Spinal cord (tissue), 10 donors: ENCODE results near the gene SIRT4. TPM values are rescaled to one million over a fixed set of nuclear protein-coding genes. Genes with fewer than 3 reads are reported as not detected.
A peak's percentile ranks its signal among the peaks of the same experiment; 100 is the strongest.

Experiments
- DNase-seq, 6 donors: peaks; one replicate each; pipeline versions ENCODE4 v3.0.0 to v3.0.0-alpha.2; 2013 to 2015; ENCODE audit warnings: low spot score in 6 of 6, low read depth in 4 of 6
- H3K27ac ChIP-seq: one replicate; pipeline ENCODE4 v1.5.1; 2013; ENCODE audit warnings: low read depth, low read length, control low read depth
- H3K27me3 ChIP-seq: one replicate; pipeline ENCODE4 v1.6.1; 2013; ENCODE audit warnings: low read length; ENCODE audit not compliant: control insufficient read depth, insufficient read depth
- H3K36me3 ChIP-seq: one replicate; pipeline ENCODE4 v1.6.1; 2013; ENCODE audit warnings: low read length; ENCODE audit not compliant: control insufficient read depth, insufficient read depth
- H3K4me1 ChIP-seq: one replicate; pipeline ENCODE4 v1.6.1; 2013; ENCODE audit warnings: low read length; ENCODE audit not compliant: control insufficient read depth, insufficient read depth
- H3K4me3 ChIP-seq: one replicate; pipeline ENCODE4 v1.5.1; 2013; ENCODE audit warnings: low read depth, low read length, control low read depth
- H3K9me3 ChIP-seq: one replicate; pipeline ENCODE4 v1.6.1; 2013; ENCODE audit warnings: low read length; ENCODE audit not compliant: control insufficient read depth, insufficient read depth
- WGBS: methylation state at CpG from one replicate; pipeline ENCODE4 v1.1.5; 2013; ENCODE audit warnings: missing lambda C conversion rate; ENCODE audit not compliant: insufficient coverage; 5-methylcytosine and 5-hydroxymethylcytosine counted together
- polyA plus RNA-seq, 2 donors: library from polyadenylated mRNA; unstranded; fragments of 120-200 nt; gene quantifications; one replicate each; pipeline ENCODE4 v1.2.1, GENCODE V29; 2013; ENCODE audit not compliant: insufficient read length in 2 of 2
- small RNA-seq: library from RNA; depleted of rRNA; stranded (forward); fragments of <200 nt; gene quantifications from one replicate; pipeline ENCODE3, GENCODE V24; 2014; ENCODE audit warnings: low replicate concordance
- total RNA-seq, 2 donors: library from RNA; depleted of rRNA in 1 of 2; stranded (reverse); fragments of 120-200 nt in 1 of 2; fragments of >200 nt in 1 of 2; gene quantifications; one replicate each; pipeline versions ENCODE4 v1.2.3 to v1.2.4, GENCODE V29; 2013 to 2014
- donor health status: healthy.

Gene SIRT4
- total and polyA plus RNA-seq, 4 donors, result 4.7 to 5.9 (median 5.3) TPM

DNA sequence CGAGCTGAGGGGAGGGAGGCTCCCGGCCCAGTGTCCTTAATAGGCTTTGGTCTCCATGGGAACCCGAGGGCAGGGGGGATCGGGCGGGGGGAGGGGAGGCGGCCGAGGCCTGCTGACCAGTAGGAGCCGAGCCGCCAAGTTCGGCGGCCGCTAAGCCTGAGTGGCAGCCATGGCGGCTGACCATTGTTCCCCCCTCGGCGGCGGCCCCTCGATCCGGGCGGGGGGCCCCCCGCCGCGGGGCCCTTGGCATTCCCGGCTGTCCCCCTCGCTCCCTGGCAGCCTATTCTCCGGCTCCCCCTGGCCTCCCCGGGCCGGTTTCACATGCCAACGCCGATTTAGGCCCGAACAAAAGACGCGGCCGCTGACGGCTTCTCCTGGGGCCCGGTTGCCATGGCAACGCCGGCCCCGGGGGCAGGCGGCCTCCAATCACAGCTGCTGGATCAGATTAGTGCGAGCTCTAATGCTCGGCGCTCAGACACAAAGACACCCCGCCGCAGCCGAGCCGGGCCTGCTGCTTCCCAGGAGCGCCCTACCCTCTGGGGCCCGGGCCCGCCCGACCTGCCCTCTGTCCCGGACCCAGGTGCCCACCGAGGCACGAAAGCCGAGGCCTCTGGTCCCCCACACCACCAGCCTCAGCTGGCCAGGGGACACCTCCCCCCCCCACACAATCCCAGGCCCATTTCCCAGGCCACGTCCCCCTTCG is 59.5 kb downstream of the SIRT4 start:
- peak overlapping the region; percentile 38 for H3K4me3 ChIP-seq
- under 1% methylated on average over 54 of the region's 56 CpGs for WGBS
- peak; percentile 75 to 98 (median 92) for DNase-seq
- H3K27me3 ChIP-seq, result no peaks in the 10 kb centered on the region
- peaks cover 75% of the 10 kb centered on the region for H3K4me1 ChIP-seq
- H3K9me3 ChIP-seq, result no peaks in the 10 kb centered on the region
- H3K36me3 ChIP-seq, result peaks cover 76% of the 10 kb centered on the region
- H3K27ac ChIP-seq, result peak overlapping the region; percentile 93

Small RNA genes within 50 kb of the gene (small RNA-seq; reads per million reads assigned to genes)
- gene RNU4-1 (1,106 reads per million, percentile 99 among the genes with 10 or more reads in this experiment), gene RNU4-2 (1,976 reads per million, percentile 100 among the genes with 10 or more reads in this experiment), gene RNU6-1088P (not detected)

Other genes starting within 250 kb of the SIRT4 start
- gene RAB35, start 185.6 kb upstream of the SIRT4 start, total RNA-seq, result 10 to 100 TPM; 20.7 to 32.8 TPM
- gene RAB35, start 185.6 kb upstream of the SIRT4 start, polyA plus RNA-seq, result 10 to 100 TPM; 61.6 to 64.2 TPM
- gene GCN1, start 107.6 kb upstream of the SIRT4 start, total RNA-seq, result 10 to 100 TPM; 49.1 to 53.4 TPM
- gene GCN1, start 107.6 kb upstream of the SIRT4 start, polyA plus RNA-seq, result 10 to 100 TPM; 39.2 to 49.4 TPM
- 1,000 to 10,000 TPM; 1,051 to 2,296 TPM for gene RPLP0, start 101.2 kb upstream of the SIRT4 start, total RNA-seq
- gene RPLP0, start 101.2 kb upstream of the SIRT4 start, polyA plus RNA-seq, result 1,000 to 10,000 TPM; 1,679 to 1,843 TPM
- 10 to 100 TPM; 17.3 to 26.7 TPM for gene PXN, start 36.6 kb upstream of the SIRT4 start, total RNA-seq
- 10 to 100 TPM; 45.4 to 62.2 TPM for gene PXN, start 36.6 kb upstream of the SIRT4 start, polyA plus RNA-seq
- gene RNU4-2, start 10.4 kb upstream of the SIRT4 start, total RNA-seq, result 1,000 to 10,000 TPM in 1 of 2 donors, under 1 TPM in 1; under 0.01 to 2,197 TPM
- gene RNU4-2, start 10.4 kb upstream of the SIRT4 start, polyA plus RNA-seq, result 1 to 10 TPM in 1 of 2 donors, not detected in 1; 2.2 TPM
- 100 to 1,000 TPM in 1 of 2 donors, under 1 TPM in 1; under 0.01 to 872 TPM for gene RNU4-1, start 9.1 kb upstream of the SIRT4 start, total RNA-seq
- not detected for gene RNU4-1, start 9.1 kb upstream of the SIRT4 start, polyA plus RNA-seq
- under 1 TPM; 0.59 to 0.72 TPM for gene PLA2G1B, start 25.5 kb downstream of the SIRT4 start, total RNA-seq
- not detected for gene PLA2G1B, start 25.5 kb downstream of the SIRT4 start, polyA plus RNA-seq
- gene MSI1, start 66.8 kb downstream of the SIRT4 start, total RNA-seq, result 10 to 100 TPM in 1 of 2 donors, 1 to 10 TPM in 1; 4.3 to 10.7 TPM
- 10 to 100 TPM; 64.8 to 68.6 TPM for gene MSI1, start 66.8 kb downstream of the SIRT4 start, polyA plus RNA-seq
- gene COX6A1, start 135.8 kb downstream of the SIRT4 start, total RNA-seq, result 100 to 1,000 TPM; 395 to 731 TPM
- 100 to 1,000 TPM; 622 to 661 TPM for gene COX6A1, start 135.8 kb downstream of the SIRT4 start, polyA plus RNA-seq
- gene TRIAP1, start 144.1 kb downstream of the SIRT4 start, total RNA-seq, result 10 to 100 TPM; 10.8 to 21.5 TPM
- 10 to 100 TPM; 25.7 to 29.3 TPM for gene TRIAP1, start 144.1 kb downstream of the SIRT4 start, polyA plus RNA-seq
- gene GATC, start 144.1 kb downstream of the SIRT4 start, total RNA-seq, result 10 to 100 TPM; 38.2 to 39.1 TPM
- 10 to 100 TPM; 22.7 to 33.3 TPM for gene GATC, start 144.1 kb downstream of the SIRT4 start, polyA plus RNA-seq
- 100 to 1,000 TPM in 1 of 2 donors, 10 to 100 TPM in 1; 88.9 to 143 TPM for gene SRSF9, start 167.4 kb downstream of the SIRT4 start, total RNA-seq
- gene SRSF9, start 167.4 kb downstream of the SIRT4 start, polyA plus RNA-seq, result 100 to 1,000 TPM; 195 to 221 TPM
- 100 to 1,000 TPM; 357 to 390 TPM for gene DYNLL1, start 193.8 kb downstream of the SIRT4 start, total RNA-seq
- 100 to 1,000 TPM; 791 to 871 TPM for gene DYNLL1, start 193.8 kb downstream of the SIRT4 start, polyA plus RNA-seq
- gene COQ5, start 226.8 kb downstream of the SIRT4 start, total RNA-seq, result 10 to 100 TPM; 32.3 to 44.7 TPM
- 10 to 100 TPM; 40.6 to 41.4 TPM for gene COQ5, start 226.8 kb downstream of the SIRT4 start, polyA plus RNA-seq
- 100 to 1,000 TPM; 102 to 127 TPM for gene RNF10, start 232.0 kb downstream of the SIRT4 start, total RNA-seq
- gene RNF10, start 232.0 kb downstream of the SIRT4 start, polyA plus RNA-seq, result 100 to 1,000 TPM; 225 to 226 TPM